OCI-LY3 (cell line): ENCODE measurements around the gene PARD3B.

Experiments
- H2AFZ ChIP-seq: fragments of 200-600, 300-600 bp; shearing (Covaris generic); 2 replicates; pipeline ENCODE4 v1.6.0; 2014; ENCODE audit warnings: antibody characterized with exemption, low read depth, low read length
- H3K27ac ChIP-seq: fragments of 200-600, 300-600 bp; sonication (generic); 2 replicates; pipeline ENCODE4 v1.5.1; 2014; ENCODE audit warnings: mild to moderate bottlenecking, low read length, moderate library complexity, mixed read lengths
- H3K27me3 ChIP-seq: fragments of 200-600, 300-600 bp; sonication (generic); 2 replicates; pipeline ENCODE4 v1.6.1; 2014; ENCODE audit warnings: low read depth, low read length, mixed read lengths
- H3K36me3 ChIP-seq: fragments of 200-600, 300-600 bp; sonication (generic); replicated peaks from 2 replicates; pipeline ENCODE3; 2014; ENCODE audit warnings: low read depth, low read length, mixed read lengths
- H3K4me1 ChIP-seq: fragments of 300-600, 200-600 bp; sonication (generic); 2 replicates; pipeline ENCODE4 v1.6.1; 2014; ENCODE audit warnings: low read length, mixed read lengths
- H3K4me2 ChIP-seq: fragments of 200-600, 300-600 bp; sonication (generic); 2 replicates; pipeline ENCODE4 v1.6.1; 2014; ENCODE audit warnings: low read length, mixed read lengths
- H3K4me3 ChIP-seq: fragments of 300-600, 200-600 bp; sonication (generic); 2 replicates; pipeline ENCODE4 v1.5.1; 2014; ENCODE audit warnings: antibody characterized with exemption, mild to moderate bottlenecking, low read length, moderate library complexity
- H3K79me2 ChIP-seq: fragments of 300-600, 200-600 bp; shearing (Covaris generic); 2 replicates; pipeline ENCODE4 v1.6.1; 2014; ENCODE audit warnings: mild to moderate bottlenecking, low read length, mixed read lengths
- H3K9ac ChIP-seq: fragments of 300-600, 200-600 bp; shearing (Covaris generic); 2 replicates; pipeline ENCODE4 v1.6.0; 2014; ENCODE audit warnings: mild to moderate bottlenecking, low read length, moderate library complexity
- H3K9me3 ChIP-seq: fragments of 200-600, 300-600 bp; shearing (Covaris generic); 2 replicates; pipeline ENCODE4 v1.6.1; 2014; ENCODE audit warnings: low read length, mixed read lengths; ENCODE audit not compliant: insufficient read depth
- H4K20me1 ChIP-seq: fragments of 200-600, 300-600 bp; sonication (generic); 2 replicates; pipeline ENCODE4 v1.6.1; 2016; ENCODE audit warnings: low read length, mixed read lengths; ENCODE audit not compliant: insufficient read depth
- EZH2phosphoT487 ChIP-seq: fragments of 200-600 bp; shearing (Covaris generic); IDR thresholded peaks from 2 replicates; pipeline ENCODE4 v1.6.1; 2018; ENCODE audit warnings: antibody characterized with exemption, mixed run types, low read depth
- TF ChIP-seq, protein P1 (sequence below): fragments of 200-600, 300-600 bp; sonication (generic); IDR thresholded peaks from 2 replicates; pipeline ENCODE4 v1.5.1; 2014; ENCODE audit warnings: antibody characterized with exemption, low read length, low read depth

PARD3B gene

DNA sequence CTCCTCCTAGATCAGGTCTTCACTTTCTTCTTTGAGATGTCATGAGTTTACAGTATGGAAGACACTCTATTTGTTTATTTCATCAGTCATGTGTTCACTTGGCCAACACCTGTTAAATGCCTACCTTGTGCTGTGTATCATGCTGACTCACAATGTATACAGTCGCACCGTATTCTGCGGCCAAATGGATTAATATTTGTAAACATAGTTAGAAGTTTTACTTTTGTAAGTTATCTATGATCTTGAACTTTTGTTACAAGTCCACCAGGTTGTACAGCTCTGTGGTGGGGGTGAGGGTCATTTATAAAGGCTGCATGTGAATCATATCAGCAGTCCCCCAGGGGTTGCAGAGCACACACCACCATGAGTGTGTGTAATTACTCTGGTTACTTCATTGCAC lies 728.4 kb downstream of the PARD3B start:
- Histone ChIP-seq H3K36me3 (no peaks in the 10 kb centered on the region), H3K4me1 (no peaks in the 10 kb centered on the region), H3K27ac (no peak overlapping the region), H3K9ac (no peak overlapping the region), H2AFZ (no peak overlapping the region), H3K4me3 (no peak overlapping the region), H3K79me2 (no peaks in the 10 kb centered on the region), H4K20me1 (no peaks in the 10 kb centered on the region), H3K27me3 (no peaks in the 10 kb centered on the region), H3K4me2 (no peak overlapping the region), H3K9me3 (no peaks in the 10 kb centered on the region)
- TF ChIP-seq, protein P1, sequence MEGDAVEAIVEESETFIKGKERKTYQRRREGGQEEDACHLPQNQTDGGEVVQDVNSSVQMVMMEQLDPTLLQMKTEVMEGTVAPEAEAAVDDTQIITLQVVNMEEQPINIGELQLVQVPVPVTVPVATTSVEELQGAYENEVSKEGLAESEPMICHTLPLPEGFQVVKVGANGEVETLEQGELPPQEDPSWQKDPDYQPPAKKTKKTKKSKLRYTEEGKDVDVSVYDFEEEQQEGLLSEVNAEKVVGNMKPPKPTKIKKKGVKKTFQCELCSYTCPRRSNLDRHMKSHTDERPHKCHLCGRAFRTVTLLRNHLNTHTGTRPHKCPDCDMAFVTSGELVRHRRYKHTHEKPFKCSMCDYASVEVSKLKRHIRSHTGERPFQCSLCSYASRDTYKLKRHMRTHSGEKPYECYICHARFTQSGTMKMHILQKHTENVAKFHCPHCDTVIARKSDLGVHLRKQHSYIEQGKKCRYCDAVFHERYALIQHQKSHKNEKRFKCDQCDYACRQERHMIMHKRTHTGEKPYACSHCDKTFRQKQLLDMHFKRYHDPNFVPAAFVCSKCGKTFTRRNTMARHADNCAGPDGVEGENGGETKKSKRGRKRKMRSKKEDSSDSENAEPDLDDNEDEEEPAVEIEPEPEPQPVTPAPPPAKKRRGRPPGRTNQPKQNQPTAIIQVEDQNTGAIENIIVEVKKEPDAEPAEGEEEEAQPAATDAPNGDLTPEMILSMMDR: no peak
- no peak for TF ChIP-seq EZH2phosphoT487

DNA sequence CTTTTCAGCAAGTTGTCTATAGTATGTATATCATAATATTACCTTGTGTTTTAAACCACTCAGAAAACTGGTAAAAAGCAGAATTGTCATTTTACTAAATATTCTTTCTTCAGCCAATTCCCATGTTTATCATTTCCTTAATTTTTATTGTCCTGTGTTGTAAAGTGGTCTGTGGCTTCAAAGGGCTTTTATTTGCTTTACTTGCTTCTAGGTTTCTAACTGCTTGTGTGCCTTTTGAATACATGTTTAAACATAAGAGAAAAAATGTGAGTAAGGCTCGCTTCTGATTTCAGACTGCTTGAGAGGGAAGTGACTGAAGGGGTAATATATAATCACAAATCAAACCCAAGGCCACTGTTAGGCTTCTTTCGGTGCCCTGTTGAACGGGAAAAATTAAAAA lies 729.5 kb downstream of the PARD3B start:
- TF ChIP-seq, protein P1: no peak
- no peak for TF ChIP-seq EZH2phosphoT487
- H3K27me3 ChIP-seq: no peaks in the 10 kb centered on the region
- no peak overlapping the region for H3K4me3 ChIP-seq
- H3K9ac ChIP-seq: no peak overlapping the region
- H3K9me3 ChIP-seq: no peaks in the 10 kb centered on the region
- no peak overlapping the region for H3K27ac ChIP-seq
- H3K4me2 ChIP-seq: no peak overlapping the region
- H3K4me1 ChIP-seq: no peaks in the 10 kb centered on the region
- H3K36me3 ChIP-seq: no peaks in the 10 kb centered on the region
- no peaks in the 10 kb centered on the region for H3K79me2 ChIP-seq
- H4K20me1 ChIP-seq: no peaks in the 10 kb centered on the region
- no peak overlapping the region for H2AFZ ChIP-seq

DNA sequence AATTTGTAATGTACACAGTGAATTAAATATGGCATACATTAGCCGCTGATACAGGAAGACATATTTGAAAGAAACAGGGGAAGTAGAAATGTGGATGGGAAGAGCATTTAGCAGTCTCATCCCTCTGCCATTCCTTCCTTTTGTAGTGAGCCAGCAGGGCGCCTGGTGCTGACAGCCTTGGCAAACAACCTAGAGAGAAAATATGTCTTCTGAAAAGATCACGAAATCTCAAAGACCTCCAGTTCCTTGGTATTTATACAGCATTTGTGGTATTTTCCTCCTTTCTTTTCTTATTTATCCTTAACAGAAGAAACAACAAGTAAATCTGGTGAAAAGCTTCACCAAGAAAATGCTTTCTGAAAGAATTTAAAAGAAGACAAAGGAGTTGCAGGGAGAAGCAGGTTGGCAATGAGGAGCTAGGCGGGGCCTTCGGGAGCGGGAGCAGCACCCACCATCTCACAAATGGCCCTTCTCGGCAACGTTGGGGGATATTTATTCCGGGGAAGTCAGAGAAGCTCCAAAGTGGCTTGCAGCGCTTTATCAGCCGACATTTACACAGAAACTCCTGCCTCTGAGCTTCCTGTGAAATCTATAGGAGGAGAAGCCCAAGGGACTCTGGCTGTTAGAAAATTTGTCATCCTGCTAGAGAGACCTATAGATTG lies 731.0 kb downstream of the PARD3B start:
- Histone ChIP-seq H3K27me3 (no peaks in the 10 kb centered on the region), H4K20me1 (no peaks in the 10 kb centered on the region), H3K4me3 (no peak overlapping the region), H3K4me1 (no peaks in the 10 kb centered on the region), H3K9me3 (no peaks in the 10 kb centered on the region), H3K79me2 (no peaks in the 10 kb centered on the region), H3K4me2 (no peak overlapping the region), H3K27ac (no peak overlapping the region), H2AFZ (no peak overlapping the region), H3K36me3 (no peaks in the 10 kb centered on the region), H3K9ac (no peak overlapping the region)
- no peak for TF ChIP-seq EZH2phosphoT487
- TF ChIP-seq, protein P1: no peak

DNA sequence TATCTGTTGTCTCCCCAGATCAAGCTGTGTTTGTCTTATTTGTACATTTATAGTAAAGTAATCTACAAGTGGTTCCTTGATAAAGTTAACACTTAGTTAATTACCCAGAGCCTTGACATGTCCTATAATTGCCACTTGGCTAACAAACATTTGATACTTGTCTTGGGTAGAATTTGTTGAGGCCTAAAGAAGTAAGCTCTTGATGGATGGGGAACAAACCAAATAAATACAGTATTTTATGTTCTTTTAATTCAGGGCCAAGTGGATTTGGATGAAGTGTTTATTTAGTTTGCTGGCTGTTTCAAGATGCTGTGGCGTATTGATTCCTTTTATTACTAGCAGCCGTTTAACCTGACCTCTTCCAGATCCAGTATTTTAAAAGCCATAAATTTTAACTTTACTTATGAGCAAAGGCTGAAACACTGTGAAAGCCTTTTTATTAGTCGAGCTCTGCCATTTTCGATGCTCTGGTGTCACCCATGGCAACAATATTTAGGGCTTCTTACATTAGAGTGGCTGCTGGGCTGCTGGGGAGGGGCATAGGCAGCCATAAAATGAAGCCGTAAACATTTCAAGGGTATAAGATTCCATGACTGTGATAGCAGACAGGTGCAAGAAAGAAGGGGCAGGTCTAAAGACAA lies 735.4 kb downstream of the PARD3B start:
- Histone ChIP-seq H3K36me3 (no peaks in the 10 kb centered on the region), H4K20me1 (no peaks in the 10 kb centered on the region), H3K9me3 (no peaks in the 10 kb centered on the region), H3K27me3 (no peaks in the 10 kb centered on the region), H3K4me3 (no peak overlapping the region), H3K4me1 (no peaks in the 10 kb centered on the region), H3K9ac (no peak overlapping the region), H3K79me2 (no peaks in the 10 kb centered on the region), H3K27ac (no peak overlapping the region), H2AFZ (no peak overlapping the region), H3K4me2 (no peak overlapping the region)
- TF ChIP-seq EZH2phosphoT487: no peak
- TF ChIP-seq, protein P1: no peak
